NCI-H1436 treated with DMSO at 0.1 percent for 48 hours (cell line): Measurements from ENCODE around the gene TANGO2.

Experiments
- DNase-seq: peaks from one replicate; lab custom pipeline; 2025; lab: John Stamatoyannopoulos, UW

Gene TANGO2

DNA sequence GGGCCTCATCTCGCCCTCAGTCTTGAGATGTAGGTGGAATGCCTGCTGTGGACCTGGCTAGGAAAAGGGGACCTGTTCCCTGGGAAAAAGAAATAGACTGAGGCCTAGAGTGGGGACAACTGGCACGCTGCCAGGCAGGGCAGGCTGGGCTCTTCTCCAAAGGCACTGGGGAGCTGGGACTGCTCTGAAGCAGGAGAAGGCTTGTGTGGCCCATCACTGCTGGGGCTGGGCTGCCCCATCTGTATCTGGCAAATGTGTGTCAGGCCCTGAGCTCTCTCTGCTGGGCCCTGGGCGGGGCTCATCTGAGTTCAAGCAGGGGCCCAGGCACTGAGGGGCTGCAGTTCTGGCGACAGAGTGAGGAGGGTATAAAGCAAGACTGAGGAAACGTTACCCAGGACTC is 37.2 kb upstream of the TANGO2 start:
- DNase-seq: no peak

DNA sequence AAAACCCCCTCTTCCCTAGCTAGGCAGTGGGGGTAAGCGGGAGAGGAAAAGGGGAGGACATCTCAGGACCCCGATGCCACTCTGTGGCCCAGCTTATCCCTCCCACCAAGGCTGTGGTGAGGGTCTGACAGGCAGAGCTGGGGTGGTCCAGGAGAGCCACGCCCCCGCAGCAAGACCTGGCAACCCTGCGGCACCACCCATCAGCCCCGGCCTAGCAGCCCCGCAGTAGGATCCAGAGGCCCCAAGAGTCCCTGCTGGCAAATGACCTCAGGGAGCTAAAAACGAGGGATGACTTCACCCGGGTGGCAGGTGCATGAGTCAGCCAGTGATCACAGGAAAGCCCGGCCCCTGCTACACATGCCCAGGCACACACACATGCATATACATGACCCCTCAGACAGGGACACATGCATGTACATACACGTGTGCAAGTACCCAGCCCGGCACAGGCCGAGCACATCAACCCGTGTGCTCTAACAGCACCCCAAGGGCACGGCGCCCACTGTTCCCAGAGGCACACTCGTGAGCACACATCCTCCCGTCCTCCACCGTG is 36.6 kb upstream of the TANGO2 start:
- no peak for DNase-seq

DNA sequence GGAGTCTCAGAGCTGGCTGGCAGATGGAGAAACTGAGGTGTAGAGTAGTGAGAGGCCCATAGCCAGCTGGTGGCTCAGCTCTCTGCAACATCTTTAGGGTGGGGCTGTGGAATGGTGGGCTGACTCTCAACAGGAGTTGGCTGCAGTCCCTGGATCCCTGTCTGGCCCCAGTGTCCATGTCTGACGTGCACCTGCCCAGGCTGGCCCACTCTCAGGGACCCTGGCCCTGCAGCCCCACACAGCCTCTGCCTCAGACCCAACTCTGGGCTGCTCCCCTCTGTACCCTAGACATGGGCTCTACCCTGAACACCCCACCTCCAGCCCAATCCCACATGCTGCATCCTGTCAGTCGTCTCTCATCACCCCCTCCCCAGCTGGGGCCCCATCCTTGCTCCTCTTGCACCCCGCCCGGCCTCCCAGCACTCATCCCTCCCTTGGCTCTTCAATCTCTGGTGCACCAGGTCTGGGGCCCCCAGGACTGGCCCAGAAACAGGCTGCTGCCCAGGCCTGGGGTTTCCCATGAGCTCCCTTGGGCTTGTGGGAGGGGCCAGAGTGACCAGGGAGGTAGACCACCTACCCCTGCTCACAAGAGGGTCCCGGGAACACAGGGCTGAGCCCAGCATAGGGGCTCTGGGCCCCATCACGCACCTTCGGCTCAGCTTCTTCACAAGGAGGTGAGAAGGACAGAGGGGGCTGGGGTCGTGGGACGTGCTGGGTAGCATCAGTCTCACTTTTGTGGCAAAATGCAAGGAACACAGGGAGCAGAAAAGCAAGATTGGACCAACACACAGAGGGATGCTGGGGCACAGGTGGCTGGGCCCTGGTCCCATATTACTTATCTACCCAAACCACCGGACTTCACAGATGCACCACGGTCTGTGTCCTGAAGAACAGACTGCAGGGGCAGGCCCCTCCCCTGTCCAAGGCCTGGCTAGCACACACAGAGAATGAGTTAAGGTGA is 35.8 kb upstream of the TANGO2 start:
- no peak for DNase-seq

DNA sequence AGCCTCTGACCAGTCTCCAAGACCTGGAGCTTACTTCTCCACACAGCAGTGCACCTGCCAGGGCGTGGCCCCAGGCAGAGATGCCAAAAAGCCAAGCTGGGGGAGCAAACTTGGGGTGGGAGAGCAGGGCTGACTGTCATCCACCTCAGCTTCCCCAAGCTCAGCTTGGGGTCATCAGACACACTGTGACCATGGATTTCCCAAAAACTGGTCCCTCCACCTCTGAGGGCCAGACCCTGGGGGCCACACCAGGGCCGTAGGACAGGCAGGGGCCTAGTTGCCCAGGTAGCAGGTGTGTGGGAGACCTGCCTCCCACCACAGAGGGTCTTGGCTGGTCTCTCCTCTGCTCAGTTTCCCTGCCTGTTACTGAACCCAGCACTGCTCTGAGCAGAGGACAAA is 34.9 kb upstream of the TANGO2 start:
- no peak for DNase-seq

DNA sequence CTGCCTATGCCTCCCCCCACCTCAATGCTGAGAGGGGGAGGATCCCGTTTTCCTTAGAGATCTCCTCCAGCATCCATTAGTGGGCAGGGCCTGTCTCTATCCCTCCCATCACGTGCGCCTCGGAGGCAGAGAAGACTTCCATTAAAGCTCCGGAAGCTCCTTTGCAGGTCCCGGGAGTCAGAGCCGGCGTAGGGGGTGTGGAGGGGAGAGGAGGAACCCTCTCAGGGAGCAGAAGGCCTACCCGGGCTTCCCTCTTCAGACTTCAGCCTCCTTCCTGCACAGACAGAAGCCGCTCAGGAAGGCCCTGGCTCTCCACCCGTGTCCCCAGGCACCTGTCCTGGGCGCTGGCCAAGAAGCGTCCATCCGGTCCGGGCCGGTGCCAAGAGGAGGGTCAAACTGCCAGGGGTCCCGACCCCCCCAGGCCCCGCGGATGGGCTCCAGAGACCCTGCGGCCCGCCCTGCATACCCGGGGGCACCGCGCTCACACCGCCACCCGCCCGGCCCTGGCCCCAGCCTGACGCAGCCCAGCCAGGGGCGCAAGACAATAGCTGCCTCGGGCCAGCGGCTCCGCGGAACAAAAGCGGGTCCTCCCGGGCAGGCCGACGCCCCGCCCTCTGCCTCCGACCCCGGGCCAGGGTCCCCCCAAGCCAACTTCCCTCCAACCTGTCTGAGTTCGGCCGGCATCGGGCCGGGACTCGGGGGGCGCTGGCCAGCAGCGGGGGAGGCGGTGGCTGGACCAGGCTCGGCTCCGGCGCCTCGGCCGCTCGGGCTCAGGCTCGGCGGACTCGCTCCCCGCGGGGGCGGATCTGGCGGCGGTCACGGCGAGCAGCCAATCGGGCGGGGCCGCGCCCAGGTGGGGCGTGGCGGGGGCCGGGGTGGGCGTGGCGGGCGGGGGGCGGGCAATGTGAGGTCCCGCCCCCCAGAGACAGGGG is 34.2 kb upstream of the TANGO2 start:
- DNase-seq: peak; percentile 45

DNA sequence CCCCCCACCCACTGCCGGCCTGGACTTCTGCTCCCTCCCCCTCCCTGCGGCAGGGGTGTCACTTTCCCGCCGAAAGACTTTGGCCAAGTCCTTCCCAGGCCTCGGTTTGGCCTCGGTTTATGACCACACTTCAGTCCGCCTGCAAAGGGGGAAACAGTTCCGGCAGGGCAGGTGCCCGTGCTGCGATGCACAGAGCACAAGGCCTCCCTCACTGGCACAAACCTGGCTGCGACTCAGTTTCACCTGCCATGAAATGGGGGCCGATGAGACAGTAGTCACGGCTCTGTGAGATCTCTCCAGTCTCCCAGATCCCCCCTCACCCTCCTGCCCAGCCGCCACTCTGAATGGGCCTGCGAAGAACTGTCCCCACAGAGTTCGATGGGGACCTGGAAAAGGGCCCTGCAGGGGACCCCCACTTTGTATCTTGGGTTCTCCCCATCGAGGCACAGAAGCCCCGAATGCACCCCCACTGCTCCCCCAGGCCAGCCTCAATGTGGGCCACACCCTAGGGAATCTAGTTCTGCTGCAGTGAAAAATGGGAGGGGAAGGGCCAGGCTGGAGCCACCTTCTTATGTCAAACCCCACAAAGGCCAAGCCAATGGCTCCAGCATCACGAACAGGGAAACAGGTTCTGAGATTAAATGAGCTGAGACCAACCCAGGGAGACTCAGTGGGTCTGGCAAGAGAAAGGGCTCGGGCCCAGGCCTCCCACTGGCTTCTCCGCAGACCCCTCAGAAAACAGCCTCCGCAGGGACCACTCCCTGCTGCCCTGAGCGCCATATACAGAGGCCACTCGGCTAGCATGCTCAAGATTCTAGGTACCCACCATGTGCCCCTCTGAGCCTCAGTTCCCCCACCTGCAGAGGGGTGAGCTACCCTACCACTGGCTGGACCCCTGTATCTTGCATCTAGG is 33.3 kb upstream of the TANGO2 start:
- no peak for DNase-seq

DNA sequence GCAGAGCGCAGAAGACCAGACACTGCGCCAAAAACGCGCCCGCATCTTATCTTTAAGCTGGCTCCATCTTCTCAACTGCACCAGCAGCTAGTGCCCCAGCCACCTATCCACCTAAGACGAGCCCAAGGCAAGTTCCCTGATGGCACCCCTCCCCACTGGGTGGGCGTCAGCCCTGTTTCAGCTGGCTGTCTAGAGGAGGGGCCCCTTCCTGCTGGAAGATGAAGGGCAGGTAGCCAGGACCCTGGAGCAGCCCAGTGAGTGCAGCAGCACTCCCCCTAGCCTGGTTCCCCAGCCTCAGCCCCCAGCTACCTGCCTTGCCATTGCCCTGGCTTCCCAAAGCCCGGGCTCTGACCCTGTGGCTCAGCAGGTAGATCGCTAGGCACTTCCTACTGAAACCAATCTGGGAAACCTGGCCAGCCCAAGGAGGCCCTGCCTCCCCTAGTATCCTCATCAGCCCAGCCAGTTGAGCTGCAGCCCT is 32.5 kb upstream of the TANGO2 start:
- no peak for DNase-seq

DNA sequence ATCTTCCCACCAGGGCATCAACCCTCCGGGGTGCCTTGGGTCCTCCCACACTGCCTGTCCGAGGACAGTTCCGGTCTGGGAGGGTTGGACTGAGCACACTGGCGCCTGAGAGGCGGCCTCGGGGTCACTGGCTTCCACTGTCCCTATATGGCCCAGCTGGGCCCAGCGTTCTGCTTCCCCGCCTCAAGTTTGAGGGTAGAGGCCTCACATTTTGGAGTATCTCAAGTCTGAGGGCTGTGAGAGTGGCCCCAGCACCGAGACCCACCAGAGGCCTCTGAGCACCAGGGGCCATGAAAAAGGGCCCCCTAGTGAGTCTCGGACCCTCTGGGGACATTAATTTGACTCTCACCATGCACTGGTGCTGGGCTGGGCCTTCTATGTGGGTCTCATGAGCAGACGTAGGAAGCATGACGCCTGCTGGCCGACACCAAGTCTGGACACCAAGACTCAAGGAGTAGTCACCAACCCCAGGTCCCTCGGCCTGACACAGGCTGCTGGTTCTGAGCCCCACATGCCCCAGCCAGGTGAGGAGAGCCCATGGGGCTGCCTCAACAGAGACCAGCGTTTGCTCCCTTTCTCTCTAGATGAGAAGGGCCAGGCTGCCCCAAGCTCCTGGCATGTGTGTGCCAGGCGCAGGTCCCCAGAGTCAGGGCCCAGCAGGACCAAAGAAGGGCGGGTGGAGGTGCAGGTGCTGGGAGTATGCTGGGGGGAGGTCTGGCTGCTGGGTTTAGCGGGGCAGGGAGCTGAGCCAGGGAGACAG is 31.8 kb upstream of the TANGO2 start:
- DNase-seq: no peak

DNA sequence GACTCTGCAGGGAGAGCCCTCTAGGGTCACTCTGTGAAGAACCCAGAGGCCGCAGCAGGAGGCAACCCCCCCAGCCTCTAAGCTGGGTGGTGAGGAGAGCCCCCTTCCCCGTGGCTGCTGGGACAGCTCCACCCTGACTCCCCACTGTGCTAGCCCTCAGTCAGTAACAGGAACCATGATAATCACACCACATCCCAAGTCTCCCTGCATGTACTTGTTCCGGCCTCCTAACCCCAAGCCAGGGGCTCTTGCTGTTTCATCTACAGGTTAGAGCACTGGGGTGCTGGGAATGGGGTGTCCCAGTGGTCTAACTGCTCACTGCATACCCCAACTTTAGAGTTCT is 31.2 kb upstream of the TANGO2 start:
- no peak for DNase-seq

DNA sequence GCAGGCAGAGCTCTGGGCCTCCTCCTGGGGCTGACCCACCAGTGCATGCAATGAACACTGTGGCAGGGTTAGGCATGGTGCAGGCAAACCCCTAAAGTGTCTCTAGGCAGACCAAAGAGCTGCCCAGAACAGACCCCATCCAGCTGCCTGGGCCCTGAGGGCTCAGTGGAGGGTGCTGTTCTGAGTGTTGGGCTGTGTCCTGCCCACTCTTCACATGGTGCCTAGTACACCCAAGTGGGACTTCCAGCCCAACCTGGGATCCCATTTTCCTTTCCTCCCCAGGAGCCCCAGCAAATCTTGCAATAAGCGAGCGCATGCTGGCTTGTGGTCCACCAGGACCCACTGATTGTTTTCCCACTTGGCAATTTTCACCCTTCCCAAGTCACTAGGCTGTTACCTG is 30.7 kb upstream of the TANGO2 start:
- no peak for DNase-seq

DNA sequence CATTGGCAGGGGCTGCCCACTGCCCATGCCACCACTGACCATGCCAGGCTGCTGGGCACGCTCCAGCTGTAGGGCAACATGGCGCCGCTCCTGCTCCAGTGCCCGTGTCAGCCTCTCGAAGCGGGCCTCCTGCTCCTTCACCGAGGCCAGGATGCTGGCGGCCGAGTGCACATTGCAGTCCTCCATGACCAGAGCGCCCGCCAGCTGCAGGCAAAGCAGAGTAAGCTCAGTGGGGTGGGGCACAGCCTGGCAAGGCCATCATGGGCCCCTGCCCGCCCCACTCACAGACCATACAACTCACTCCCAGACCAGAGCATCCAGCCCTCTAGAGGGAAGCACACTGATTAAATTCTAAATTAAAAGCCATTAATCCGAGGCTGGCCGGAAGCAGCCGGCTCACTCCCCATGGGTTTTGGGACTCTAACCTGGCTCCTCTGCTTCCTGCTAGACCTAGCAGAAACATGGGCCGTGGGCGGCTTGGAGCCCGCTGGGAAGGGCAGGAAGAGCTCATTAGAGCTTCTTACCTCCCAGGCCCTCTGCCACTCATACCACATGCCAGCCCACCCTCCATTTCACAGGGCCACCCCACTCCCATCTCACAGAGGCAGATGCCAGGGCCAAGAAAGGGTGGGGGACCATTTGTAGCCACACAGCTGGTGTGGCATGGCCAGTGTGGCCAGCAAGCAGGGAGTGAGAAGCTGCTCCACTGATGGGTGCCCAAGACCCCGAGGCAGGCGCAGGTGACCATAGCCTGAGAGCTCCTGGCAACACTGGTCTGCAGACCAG is 30.1 kb upstream of the TANGO2 start:
- DNase-seq: no peak

DNA sequence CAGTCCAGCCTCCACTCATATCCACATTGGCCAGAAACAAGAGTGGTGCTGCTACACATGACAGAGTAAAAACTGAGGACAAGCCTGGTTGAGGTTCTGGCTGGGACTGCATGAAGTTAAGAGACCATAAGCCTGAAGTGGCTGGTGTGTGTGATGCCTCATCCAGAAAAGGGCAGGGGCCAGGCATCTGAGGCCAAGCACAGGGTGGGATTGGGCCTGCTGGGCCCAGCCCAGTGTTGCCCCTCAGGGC is 29.6 kb upstream of the TANGO2 start:
- DNase-seq: no peak

DNA sequence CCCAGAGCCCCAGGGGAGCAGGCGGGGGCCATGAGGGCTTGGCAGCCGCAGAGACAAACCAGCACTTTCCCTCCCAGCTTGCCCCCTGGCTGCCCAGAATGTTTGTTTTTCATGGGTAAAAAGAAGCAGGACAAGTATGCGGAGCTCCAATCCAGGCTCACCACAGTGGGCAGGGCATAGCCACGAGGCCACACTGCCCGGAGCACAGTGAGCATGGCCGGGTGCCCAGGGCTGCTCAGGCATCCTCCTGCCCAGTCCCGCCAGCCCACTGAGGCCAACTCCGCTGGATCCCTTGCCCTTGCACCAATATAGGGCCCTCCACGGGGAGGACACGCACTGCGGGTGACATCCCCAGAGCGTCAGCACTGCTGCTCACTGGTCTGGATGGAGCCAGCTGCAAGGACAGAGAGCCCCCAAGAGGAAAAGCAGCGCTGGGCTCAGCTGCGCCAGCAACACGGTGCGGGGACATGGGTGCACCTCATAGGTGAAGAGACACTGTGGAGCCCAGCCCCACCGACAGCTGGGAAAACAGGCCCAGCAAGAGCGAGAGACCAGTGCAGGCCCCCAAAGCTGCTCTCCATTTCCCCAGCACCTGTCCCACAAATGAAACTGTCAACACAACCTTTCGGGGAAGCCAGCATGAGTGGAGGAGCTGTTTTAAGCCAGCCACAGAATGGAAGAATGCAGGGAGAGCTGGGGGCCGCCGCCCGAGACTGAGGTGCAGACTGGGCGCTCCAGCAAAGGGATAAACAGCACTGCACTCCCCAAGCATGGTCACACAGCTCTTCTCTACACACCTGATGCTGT is 29.1 kb upstream of the TANGO2 start:
- DNase-seq: no peak

DNA sequence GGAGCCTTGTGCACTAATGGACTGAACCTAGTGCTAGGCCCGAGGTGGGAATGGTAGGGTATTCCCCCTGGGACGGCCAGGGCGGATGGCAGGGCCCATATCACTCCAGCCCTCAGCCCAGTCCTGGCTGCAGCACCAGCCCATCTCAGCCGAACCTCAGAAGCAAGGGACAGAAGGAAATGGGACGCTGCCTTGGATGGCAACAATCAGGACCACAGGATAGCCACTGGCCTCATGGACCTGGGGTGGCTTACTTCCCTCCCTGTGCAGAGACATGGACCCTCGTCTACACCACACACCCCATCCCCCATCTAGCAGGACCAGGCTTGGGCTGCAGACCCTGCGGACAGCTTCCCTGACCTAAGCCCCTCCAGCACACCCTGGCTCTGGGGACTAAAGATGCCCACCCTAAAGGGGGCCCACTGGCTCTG is 28.4 kb upstream of the TANGO2 start:
- no peak for DNase-seq

DNA sequence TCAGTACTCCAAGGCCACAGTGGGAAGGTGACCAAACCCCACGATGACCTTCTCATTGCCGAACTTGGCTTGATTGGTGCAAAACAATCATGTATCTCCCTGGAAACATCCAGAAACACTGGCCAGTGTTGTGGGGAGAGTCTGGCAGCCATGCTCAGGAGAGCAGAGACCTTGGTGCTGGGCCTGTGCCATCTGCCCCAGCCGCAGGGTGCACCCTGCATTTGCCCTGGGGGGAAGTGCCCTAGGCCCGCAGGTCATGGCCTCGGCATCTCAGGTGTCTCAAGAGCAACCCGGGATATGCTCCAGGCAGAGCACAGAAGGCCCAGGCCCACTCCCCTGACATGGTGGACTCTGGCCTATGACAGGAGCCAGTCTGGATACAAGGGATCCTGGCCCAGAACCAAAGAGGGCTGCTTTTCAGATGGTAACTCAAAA is 28.0 kb upstream of the TANGO2 start:
- DNase-seq: no peak

DNA sequence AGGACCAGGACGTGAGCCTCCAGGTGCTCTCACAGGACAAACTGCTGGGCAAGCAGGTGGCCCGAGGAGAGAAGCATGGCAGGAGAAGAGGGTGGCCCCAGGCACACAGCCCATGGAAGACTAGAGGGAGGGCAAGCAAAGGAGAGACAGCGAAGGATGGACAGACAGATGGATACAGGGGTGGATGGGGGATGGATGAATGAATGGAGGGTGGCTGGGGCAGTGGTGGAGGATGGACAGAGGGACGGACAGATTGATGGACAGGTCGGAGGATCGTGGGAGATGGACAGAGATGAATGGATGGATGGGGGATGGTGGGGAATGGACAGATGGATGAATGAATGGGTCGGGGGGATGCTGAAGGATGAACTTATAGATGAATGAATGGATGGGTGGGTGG is 27.0 kb upstream of the TANGO2 start:
- no peak for DNase-seq

DNA sequence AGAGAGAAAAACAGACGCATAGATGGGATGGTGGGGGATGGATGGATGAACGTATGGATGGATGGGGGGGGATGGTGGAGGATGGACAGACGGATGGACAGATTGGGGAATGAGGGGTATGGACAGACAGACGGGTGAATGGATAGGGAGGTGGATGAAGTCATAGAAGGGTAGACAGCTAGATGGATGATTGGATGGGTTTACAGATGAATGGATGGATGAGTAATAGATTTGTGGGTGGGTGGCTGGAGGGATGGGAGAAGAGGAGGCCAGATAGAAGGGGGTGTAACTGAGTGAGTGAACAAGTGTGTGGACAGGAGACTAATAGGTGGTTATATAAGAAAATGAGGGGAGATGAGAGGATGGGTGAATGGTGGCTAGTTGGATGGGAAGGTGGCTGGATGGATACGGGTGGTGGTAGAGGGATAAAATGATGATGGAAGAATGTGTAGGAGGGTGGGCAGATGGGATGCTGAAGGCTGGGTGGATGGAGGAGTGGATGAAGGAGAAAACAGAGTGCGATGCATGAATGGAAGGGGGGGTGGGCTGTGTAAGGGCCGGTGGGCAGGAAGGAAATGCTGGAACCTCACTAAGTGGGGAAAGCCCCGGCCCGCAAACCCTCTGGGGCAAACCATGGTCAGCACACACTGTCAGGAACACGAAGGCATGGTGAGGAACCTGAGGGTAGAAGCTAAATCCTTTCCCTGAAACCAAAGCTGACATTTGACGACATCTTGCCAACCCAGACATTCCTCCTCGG is 25.9 kb upstream of the TANGO2 start:
- DNase-seq: no peak

DNA sequence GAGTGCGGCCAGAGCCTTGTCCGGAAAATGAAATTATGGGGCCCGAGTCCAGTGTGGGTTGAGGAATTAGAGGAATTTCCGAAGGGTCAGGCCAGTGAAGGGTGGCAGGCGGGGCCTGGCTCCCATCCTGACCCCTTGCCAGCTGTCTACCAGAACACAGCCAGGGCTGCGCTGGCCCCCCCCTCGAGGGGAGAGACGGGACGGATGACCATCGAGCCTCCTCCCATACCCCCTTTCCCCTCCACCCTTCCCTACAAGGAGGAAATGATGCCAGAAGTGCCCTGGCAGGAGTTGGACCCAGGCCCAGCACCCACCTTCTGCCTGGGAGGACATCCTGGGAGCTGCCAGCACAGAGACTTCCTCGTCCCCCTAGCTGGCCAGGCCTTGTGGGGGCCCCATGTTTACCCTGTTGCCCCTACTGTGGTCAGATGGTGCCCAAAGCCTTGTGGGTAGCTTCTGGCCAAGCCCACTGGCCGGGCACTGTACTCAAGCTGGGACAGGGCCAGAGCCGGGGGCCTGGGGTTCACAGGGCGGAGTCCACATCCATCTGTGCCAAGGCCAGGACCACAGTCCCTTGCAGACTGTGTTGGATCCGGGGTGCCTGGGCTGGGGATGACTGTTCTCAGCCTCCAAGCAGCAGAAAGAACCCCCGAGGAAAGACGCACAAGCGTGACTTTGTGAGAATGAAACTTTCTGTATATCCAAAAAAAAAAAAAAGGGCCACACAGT is 25.1 kb upstream of the TANGO2 start:
- no peak for DNase-seq
